OCI-LY1 (cell line): ENCODE data around the gene IRF4.
A peak's percentile ranks its signal among the peaks of the same experiment; 100 is the strongest.

Experiments used
- H2AFZ ChIP-seq: fragments of 200-600 bp; sonication (generic), shearing (Covaris generic); 2 replicates; pipeline ENCODE4 v1.6.0; 2014; ENCODE audit warnings: antibody characterized with exemption, mild to moderate bottlenecking, low read length
- H3F3A ChIP-seq: fragments of 200-600 bp; sonication (generic), shearing (Covaris generic); 2 replicates; pipeline ENCODE4 v1.6.0; 2014; ENCODE audit warnings: mild to moderate bottlenecking, antibody characterized with exemption, low read length, moderate library complexity; ENCODE audit not compliant: insufficient read depth
- H3K27ac ChIP-seq: fragments of 200-600 bp; sonication (generic); 2 replicates; pipeline ENCODE4 v1.5.1; 2014; ENCODE audit warnings: low read length, mixed run types, mild to moderate bottlenecking, low read depth; ENCODE audit not compliant: poor library complexity, severe bottlenecking
- H3K27me3 ChIP-seq: fragments of 200-600 bp; sonication (generic); 2 replicates; pipeline ENCODE4 v1.6.0; 2014; ENCODE audit warnings: antibody characterized with exemption, mild to moderate bottlenecking, low read length, moderate library complexity; ENCODE audit not compliant: insufficient read depth
- H3K36me3 ChIP-seq: fragments of 200-600 bp; sonication (generic); 2 replicates; pipeline ENCODE4 v1.6.1; 2014; ENCODE audit warnings: mild to moderate bottlenecking, antibody characterized with exemption, low read length, moderate library complexity, mixed read lengths; ENCODE audit not compliant: insufficient read depth
- H3K4me1 ChIP-seq: fragments of 200-600 bp; sonication (generic); 2 replicates; pipeline ENCODE4 v1.5.1; 2014; ENCODE audit warnings: mild to moderate bottlenecking, low read length, moderate library complexity; ENCODE audit not compliant: insufficient read depth, severe bottlenecking
- H3K4me2 ChIP-seq: fragments of 200-600 bp; sonication (generic), shearing (Covaris generic); 2 replicates; pipeline ENCODE4 v1.6.1; 2014; ENCODE audit warnings: low read length
- H3K4me3 ChIP-seq: fragments of 200-600 bp; sonication (generic); 2 replicates; pipeline ENCODE4 v1.5.1; 2014; ENCODE audit warnings: low read length, low read depth, mild to moderate bottlenecking, mixed read lengths; ENCODE audit not compliant: poor library complexity, severe bottlenecking
- H3K79me2 ChIP-seq: fragments of 200-600 bp; shearing (Covaris generic); 2 replicates; pipeline ENCODE4 v1.6.1; 2016; ENCODE audit warnings: mixed run types, low read length, mixed read lengths; ENCODE audit not compliant: insufficient read depth
- H3K9ac ChIP-seq: fragments of 200-600 bp; sonication (generic), shearing (Covaris generic); 2 replicates; pipeline ENCODE4 v1.6.1; 2014; ENCODE audit warnings: mild to moderate bottlenecking, low read length, mixed read lengths
- H3K9me2 ChIP-seq: fragments of 200-600 bp; sonication (generic), shearing (Covaris generic); 2 replicates; pipeline ENCODE4 v1.6.1; 2014; ENCODE audit warnings: low read depth, mild to moderate bottlenecking, low read length, mixed read lengths
- H3K9me3 ChIP-seq: fragments of 200-600 bp; shearing (Covaris generic); 2 replicates; pipeline ENCODE4 v1.6.1; 2014; ENCODE audit warnings: low read length, mixed read lengths
- H4K20me1 ChIP-seq: fragments of 200-600 bp; sonication (generic), shearing (Covaris generic); 2 replicates; pipeline ENCODE4 v1.6.0; 2016; ENCODE audit warnings: mild to moderate bottlenecking, low read length; ENCODE audit not compliant: insufficient read depth
- EZH2 ChIP-seq: fragments of 200-600 bp; sonication (generic), shearing (Covaris generic); IDR thresholded peaks from 2 replicates; pipeline ENCODE4 v1.8.0; 2017; ENCODE audit warnings: borderline replicate concordance, mixed run types, mild to moderate bottlenecking, antibody characterized with exemption, low read length, moderate library complexity, mixed read lengths
- TF ChIP-seq, protein P1 (sequence below): fragments of 200-600 bp; sonication (generic), shearing (Covaris generic); IDR thresholded peaks from 2 replicates; pipeline ENCODE4 v1.5.1; 2017; ENCODE audit warnings: mild to moderate bottlenecking, antibody characterized with exemption, low read length, moderate library complexity, mixed read lengths

The IRF4 gene

DNA sequence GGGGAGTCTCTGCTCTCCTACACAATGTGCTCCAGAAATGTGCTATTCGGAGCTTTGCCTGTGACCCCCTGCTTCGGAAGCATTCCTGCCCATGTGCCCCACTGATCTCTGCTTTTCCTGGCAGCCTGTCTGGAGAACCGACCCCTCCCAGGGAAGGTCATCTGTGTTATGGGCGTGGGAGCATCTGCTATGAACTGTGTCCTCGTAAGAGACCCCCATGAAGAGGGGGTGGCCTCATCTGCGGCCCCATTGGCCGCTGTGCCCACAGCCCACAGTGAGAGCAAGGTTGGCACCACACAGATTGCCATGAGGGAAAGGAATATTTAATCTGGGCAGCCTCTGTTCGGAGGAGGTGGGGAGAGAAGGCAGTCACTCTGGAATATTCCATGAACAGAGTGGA, 32.7 kb upstream of the IRF4 start:
- H4K20me1 ChIP-seq = no peaks in the 10 kb centered on the region
- TF ChIP-seq EZH2 = no peak
- TF ChIP-seq, protein P1, sequence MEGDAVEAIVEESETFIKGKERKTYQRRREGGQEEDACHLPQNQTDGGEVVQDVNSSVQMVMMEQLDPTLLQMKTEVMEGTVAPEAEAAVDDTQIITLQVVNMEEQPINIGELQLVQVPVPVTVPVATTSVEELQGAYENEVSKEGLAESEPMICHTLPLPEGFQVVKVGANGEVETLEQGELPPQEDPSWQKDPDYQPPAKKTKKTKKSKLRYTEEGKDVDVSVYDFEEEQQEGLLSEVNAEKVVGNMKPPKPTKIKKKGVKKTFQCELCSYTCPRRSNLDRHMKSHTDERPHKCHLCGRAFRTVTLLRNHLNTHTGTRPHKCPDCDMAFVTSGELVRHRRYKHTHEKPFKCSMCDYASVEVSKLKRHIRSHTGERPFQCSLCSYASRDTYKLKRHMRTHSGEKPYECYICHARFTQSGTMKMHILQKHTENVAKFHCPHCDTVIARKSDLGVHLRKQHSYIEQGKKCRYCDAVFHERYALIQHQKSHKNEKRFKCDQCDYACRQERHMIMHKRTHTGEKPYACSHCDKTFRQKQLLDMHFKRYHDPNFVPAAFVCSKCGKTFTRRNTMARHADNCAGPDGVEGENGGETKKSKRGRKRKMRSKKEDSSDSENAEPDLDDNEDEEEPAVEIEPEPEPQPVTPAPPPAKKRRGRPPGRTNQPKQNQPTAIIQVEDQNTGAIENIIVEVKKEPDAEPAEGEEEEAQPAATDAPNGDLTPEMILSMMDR = no peak
- peaks cover 91% of the 10 kb centered on the region for H3K4me1 ChIP-seq
- no peak overlapping the region for H3K4me3 ChIP-seq
- H3K9ac ChIP-seq = peak overlapping the region; percentile 59; the same call in 1 of the 2 replicates
- no peaks in the 10 kb centered on the region for H3K36me3 ChIP-seq
- no peaks in the 10 kb centered on the region for H3K27me3 ChIP-seq
- peak overlapping the region; percentile 97 for H3K27ac ChIP-seq
- no peaks in the 10 kb centered on the region for H3K79me2 ChIP-seq
- peaks cover 4% of the 10 kb centered on the region; the same call in 1 of the 2 replicates for H3F3A ChIP-seq
- no peak overlapping the region for H2AFZ ChIP-seq
- H3K4me2 ChIP-seq = peak overlapping the region; percentile 30; the same call in 1 of the 2 replicates
- no peaks in the 10 kb centered on the region for H3K9me2 ChIP-seq
- H3K9me3 ChIP-seq = no peaks in the 10 kb centered on the region

DNA sequence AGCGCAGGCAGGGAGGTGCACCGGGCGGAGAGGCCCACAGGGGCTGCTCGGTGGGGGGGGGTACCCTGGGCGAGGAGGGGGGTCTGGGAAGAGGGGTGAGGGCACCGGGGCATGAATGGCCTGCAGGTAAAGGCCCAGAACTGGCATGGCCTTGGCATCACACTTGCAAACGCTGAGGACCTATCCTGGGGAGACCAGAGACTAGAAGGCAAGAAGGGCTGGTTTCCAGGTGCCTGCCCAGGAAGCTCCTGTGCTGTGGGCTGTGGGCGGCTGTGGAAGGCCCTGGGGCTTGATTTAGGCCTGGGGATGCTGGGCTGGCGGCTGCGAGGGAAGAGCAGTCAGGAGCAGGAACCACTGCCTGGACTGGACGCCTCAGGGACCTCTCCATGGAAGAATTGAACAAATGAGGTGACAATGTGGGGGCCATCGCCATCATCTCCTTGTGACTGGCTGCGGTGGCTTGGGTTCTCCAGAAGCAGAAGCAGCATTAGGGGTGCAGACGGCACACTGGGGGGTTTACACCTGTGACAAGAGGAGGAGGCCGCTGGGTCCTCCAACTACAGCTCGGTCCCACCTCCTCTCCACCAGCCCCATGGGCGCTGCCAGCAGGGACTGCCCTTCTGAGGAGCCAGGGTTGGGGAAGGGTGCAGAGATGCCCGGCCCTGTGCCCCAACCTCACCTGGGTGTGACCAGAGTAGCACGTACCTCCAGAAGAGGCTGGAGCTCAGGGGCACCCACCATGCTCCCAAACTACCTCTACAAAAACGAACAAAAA, 32.1 kb upstream of the IRF4 start:
- Histone ChIP-seq H3F3A (peaks cover 4% of the 10 kb centered on the region; the same call in 1 of the 2 replicates), H3K4me1 (peaks cover 91% of the 10 kb centered on the region), H3K9ac (peak overlapping the region; percentile 53), H3K9me3 (no peaks in the 10 kb centered on the region), H3K79me2 (no peaks in the 10 kb centered on the region), H4K20me1 (no peaks in the 10 kb centered on the region), H3K9me2 (no peaks in the 10 kb centered on the region), H3K27me3 (no peaks in the 10 kb centered on the region), H3K36me3 (no peaks in the 10 kb centered on the region), H3K4me2 (no peak overlapping the region; the same call in 1 of the 2 replicates), H3K27ac (peak overlapping the region; percentile 97), H2AFZ (no peak overlapping the region), H3K4me3 (no peak overlapping the region)
- TF ChIP-seq, protein P1 = no peak
- TF ChIP-seq EZH2 = no peak

DNA sequence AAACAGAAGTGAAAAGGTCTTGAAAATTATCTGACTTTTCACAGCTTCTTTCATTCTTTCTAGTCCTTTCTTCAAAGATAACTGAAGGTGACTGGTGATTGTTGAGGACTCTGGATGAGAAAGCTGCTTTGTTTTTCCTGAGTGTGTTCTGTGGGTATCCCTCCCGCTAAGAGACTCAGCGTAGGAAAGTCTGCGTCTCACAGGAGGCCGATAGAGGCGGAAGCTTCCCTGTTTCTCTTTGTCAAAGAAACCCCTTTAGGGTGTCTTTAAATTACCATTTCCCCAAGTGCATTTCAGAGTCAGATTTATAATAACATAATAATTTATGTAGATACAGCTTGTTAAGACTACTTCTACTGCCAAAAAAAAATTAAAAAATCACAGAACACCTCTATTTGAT, 31.2 kb upstream of the IRF4 start:
- H3K9me3 ChIP-seq = no peaks in the 10 kb centered on the region
- H3K9me2 ChIP-seq = no peaks in the 10 kb centered on the region
- TF ChIP-seq EZH2 = no peak
- TF ChIP-seq, protein P1 = no peak
- no peak overlapping the region for H2AFZ ChIP-seq
- H3K79me2 ChIP-seq = no peaks in the 10 kb centered on the region
- H4K20me1 ChIP-seq = no peaks in the 10 kb centered on the region
- peak overlapping the region; percentile 97 for H3K27ac ChIP-seq
- H3K4me1 ChIP-seq = peaks cover 91% of the 10 kb centered on the region
- H3K36me3 ChIP-seq = no peaks in the 10 kb centered on the region
- H3K4me2 ChIP-seq = peak overlapping the region; percentile 50
- peaks cover 4% of the 10 kb centered on the region; the same call in 1 of the 2 replicates for H3F3A ChIP-seq
- H3K9ac ChIP-seq = peak overlapping the region; percentile 53
- H3K4me3 ChIP-seq = no peak overlapping the region
- no peaks in the 10 kb centered on the region for H3K27me3 ChIP-seq
